Measurements from ENCODE around the gene CTXN1. TPM values are rescaled to one million over a fixed set of nuclear protein-coding genes. Genes with fewer than 3 reads are reported as not detected.

CTXN1 gene
- total RNA-seq, 1 donor from 2014 or later: 2.2 TPM

- no peak for DNase-seq (ENCODE audit: low spot score)
Observed at GRCh38 chr19:7874897-7875273, 51.0 kb downstream of the CTXN1 start.

Other genes starting within 250 kb of the CTXN1 start
- not detected for gene MCEMP1, start 249.0 kb downstream of the CTXN1 start, total RNA-seq
- 80.8 TPM for gene TRAPPC5, start 245.3 kb downstream of the CTXN1 start, total RNA-seq
- not detected for gene FCER2, start 224.0 kb downstream of the CTXN1 start, total RNA-seq
- 0.57 TPM for gene CLEC4G, start 194.0 kb downstream of the CTXN1 start, total RNA-seq
- 3.3 TPM for gene CD209, start 178.6 kb downstream of the CTXN1 start, total RNA-seq
- not detected for gene CLEC4M, start 162.9 kb downstream of the CTXN1 start, total RNA-seq
- 15.9 TPM for gene EVI5L, start 95.9 kb downstream of the CTXN1 start, total RNA-seq
- 2.0 TPM for gene PRR36, start 51.7 kb downstream of the CTXN1 start, total RNA-seq
- 8.5 TPM for gene LRRC8E, start 37.6 kb downstream of the CTXN1 start, total RNA-seq
- 35.1 TPM for gene MAP2K7, start 22.3 kb downstream of the CTXN1 start, total RNA-seq
- gene TGFBR3L, start 11.3 kb downstream of the CTXN1 start, total RNA-seq: 2.2 TPM
- 21.0 TPM for gene SNAPC2, start 5.8 kb downstream of the CTXN1 start, total RNA-seq
- gene TIMM44, start 17.5 kb upstream of the CTXN1 start, total RNA-seq: 78.3 TPM
- 77.9 TPM for gene ELAVL1, start 79.5 kb upstream of the CTXN1 start, total RNA-seq
- not detected for gene CCL25, start 126.6 kb upstream of the CTXN1 start, total RNA-seq
- gene FBN3, start 223.5 kb upstream of the CTXN1 start, total RNA-seq: not detected

Measured in ureter (tissue), 1 donor.